ENCODE data around the gene LYSMD2.
A peak's percentile ranks its signal among the peaks of the same experiment; 100 is the strongest.
"Not testable (repeated sequence)": the region's sequence is repeated elsewhere in the genome, so short reads cannot be mapped to it uniquely, and the experiment has no call there.

The LYSMD2 gene, protein sequence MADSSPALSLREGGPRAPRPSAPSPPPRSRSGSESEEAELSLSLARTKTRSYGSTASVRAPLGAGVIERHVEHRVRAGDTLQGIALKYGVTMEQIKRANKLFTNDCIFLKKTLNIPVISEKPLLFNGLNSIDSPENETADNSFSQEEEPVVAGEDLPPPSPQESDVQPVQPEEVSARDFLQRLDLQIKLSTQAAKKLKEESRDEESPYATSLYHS

DNA sequence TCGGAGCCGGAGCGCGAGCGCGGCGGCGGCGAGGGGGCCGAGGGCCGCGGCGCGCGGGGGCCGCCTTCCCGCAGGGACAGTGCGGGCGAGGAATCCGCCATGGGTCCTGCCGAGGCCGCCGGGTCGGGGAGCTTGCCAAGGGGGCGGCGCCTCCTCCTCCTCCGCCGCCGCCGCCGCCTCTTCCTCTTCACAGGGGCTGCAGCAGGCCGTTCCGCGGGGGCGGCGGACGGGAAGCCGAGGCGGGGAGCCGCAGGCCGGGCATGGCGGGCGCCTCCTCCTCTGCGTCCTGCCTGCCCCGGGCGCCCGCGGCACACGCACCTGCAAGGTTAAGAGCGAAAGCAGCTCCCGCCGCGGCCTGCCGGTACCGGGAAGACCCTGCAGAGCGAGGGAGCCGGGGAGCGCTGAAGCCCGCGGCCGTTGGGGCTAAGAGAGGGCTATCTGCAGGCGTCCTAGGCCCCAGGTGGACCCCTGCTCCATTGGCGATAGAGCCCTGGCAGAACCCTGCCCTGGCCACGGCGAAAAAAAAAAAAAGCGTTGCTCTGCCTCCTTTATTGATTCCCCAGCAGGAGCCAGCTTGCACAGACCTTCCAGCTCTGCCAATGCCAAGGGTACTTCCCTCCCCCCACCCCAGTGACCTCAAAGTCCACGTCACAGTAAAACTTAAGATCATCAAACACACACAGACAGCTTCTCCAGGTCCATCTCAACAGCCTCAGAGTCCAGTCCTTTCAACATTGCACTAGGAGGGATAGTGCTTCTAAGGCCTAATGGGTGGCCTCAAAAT is at the start of gene LYSMD2:
Gene LYSMD2 (minus strand): TSS at position 134 of the 784 bp plus-strand sequence. CDS start 33 bp downstream, at position 101.
- no peak for DNase-seq (ENCODE audit: low read depth, low spot score)
- H3K27ac ChIP-seq, result no peak within 1 kb of the TSS

- not testable (repeated sequence) for DNase-seq (ENCODE audit: low read depth, low spot score)
These were observed 49.7 kb upstream of the LYSMD2 start for GRCh38 chr15:51787130-51787529.

DNA sequence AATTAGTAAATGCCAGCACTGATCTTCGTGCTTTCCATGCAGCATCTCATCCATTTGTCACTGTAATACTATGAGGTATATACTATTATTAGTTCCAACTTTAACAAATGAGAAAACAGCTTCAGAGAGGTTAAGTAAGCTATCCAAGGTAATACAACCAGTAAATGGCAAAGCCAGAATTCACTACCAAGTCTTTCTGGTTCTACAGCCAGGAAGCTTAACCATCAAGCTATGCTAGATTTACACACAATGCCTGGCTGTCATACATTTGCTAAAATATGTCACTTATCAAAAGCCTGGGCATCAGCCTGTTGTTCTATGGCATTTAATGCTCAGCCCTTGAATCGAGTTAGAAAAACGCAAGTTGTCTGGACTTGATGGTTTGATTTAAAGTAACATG is 46.5 kb upstream of the LYSMD2 start:
- H3K27ac ChIP-seq, result no peak overlapping the region
- DNase-seq (ENCODE audit: low read depth, low spot score), result no peak

More at GRCh38 chr15:51787130-51787529, 49.7 kb upstream of the LYSMD2 start:
- H3K27ac ChIP-seq, result not testable (repeated sequence)

- DNase-seq (ENCODE audit: low read depth, low spot score), result no peak
- H3K27ac ChIP-seq, result no peak overlapping the region
These were observed 45.0 kb upstream of the LYSMD2 start for GRCh38 chr15:51782357-51782896.

GRCh38 chr15:51781506-51781905 is 44.1 kb upstream of the LYSMD2 start:
- H3K27ac ChIP-seq, result no peak overlapping the region
- DNase-seq (ENCODE audit: low read depth, low spot score), result no peak

DNA sequence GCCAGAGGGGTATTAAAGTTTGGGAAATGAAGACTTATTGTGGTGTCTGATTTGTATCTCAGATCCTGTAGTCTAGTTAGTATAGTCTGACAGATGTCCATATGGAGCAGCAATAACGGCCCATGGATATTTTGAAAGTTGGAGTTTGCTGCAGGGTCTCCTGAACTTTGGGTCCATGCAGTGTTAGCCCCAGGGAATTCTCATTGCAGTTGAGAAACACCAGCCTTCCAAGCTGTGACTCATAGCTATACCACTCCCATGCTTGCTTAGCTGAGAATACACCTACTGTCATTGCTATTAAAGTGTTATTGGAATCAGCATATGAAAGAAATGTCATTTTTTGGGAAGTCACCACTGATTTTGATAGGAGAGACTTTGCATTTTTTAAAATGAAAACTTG is 43.2 kb upstream of the LYSMD2 start:
- H3K27ac ChIP-seq, result no peak overlapping the region
- DNase-seq (ENCODE audit: low read depth, low spot score), result no peak

DNA sequence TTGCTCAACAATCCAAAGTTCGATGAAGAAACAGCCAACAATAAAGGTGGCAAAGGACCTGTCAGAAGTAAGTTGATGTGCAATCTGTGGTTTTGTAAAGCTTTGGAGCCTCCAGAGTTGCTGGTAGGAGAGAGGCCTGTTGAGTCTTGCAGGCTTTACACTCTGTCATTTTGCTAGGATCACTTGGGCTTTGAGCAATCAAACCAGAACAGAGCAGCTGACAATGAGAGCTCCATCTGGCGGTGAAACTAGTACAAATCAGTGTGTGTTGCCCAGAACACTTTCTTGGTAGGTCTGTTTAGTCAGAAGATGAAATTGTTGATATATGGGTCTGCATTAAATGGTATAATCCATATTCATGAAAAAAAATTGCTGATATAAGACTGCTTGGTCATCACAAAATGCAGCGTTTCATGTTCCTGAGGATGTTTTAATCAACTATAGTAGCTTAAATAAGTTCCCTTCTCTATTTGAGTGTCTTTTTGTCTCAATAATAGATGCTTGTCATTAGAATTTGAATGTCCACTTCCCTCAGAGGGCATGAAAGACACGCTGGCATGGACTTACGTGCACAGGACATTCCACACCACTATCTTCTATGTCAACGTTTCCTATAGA is 39.6 kb upstream of the LYSMD2 start:
- DNase-seq (ENCODE audit: low read depth, low spot score), result peak; percentile 87
- H3K27ac ChIP-seq, result peak overlapping the region; percentile 36

GRCh38 chr15:51775967-51776816 is 38.7 kb upstream of the LYSMD2 start:
- peak overlapping the region; percentile 36 for H3K27ac ChIP-seq
- no peak for DNase-seq (ENCODE audit: low read depth, low spot score)

- no peak for DNase-seq (ENCODE audit: low read depth, low spot score)
- H3K27ac ChIP-seq, result no peak overlapping the region
These were observed 37.5 kb upstream of the LYSMD2 start for GRCh38 chr15:51774916-51775315.

GRCh38 chr15:51771773-51772172 is 34.3 kb upstream of the LYSMD2 start:
- DNase-seq (ENCODE audit: low read depth, low spot score), result no peak
- no peak overlapping the region for H3K27ac ChIP-seq

GRCh38 chr15:51770902-51771301 is 33.4 kb upstream of the LYSMD2 start:
- no peak overlapping the region for H3K27ac ChIP-seq
- DNase-seq (ENCODE audit: low read depth, low spot score), result no peak

DNA sequence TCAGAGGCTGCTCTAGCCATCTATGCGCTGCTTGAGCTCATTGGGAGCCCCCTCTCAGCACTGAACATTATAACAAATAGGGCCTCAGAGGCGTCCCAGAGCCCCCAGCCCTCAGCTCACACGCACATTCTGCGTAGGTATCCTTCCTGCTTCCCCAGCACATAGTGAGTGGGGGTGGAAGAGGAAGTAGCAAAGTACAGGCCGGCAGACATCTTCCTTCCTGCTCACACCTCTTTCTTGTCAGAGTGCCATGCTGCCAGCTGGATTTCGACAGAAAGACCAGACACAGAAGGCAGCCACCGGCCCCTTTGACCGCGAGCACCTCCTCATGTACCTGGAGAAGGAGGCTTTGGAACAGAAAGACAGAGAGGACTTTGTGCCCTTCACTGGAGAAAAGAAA is 30.6 kb upstream of the LYSMD2 start:
- no peak for DNase-seq (ENCODE audit: low read depth, low spot score)

DNA sequence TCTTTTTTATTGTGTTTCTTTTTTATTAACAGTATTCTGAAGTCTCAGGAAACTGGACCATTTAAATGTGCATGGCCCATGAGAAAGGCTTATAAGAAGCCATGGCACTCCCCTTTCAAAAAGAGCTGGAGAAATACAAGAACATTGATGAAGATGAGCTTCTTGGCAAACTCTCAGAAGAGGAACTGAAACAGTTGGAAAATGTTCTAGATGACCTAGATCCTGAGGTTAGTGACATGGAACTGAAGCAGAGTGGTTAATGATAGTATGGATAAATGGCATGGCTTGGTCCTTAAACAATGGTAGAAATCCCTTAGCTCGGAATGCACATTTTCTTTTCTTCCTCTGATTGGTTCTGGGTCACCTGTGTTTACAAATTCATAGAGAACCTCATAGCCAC is 28.9 kb upstream of the LYSMD2 start:
- H3K27ac ChIP-seq, result no peak overlapping the region
- no peak for DNase-seq (ENCODE audit: low read depth, low spot score)

More for the DNA sequence above, 30.6 kb upstream of the LYSMD2 start:
- no peak overlapping the region for H3K27ac ChIP-seq

- no peak for DNase-seq (ENCODE audit: low read depth, low spot score)
- no peak overlapping the region for H3K27ac ChIP-seq
These were observed 28.3 kb upstream of the LYSMD2 start for GRCh38 chr15:51765751-51766150.

DNA sequence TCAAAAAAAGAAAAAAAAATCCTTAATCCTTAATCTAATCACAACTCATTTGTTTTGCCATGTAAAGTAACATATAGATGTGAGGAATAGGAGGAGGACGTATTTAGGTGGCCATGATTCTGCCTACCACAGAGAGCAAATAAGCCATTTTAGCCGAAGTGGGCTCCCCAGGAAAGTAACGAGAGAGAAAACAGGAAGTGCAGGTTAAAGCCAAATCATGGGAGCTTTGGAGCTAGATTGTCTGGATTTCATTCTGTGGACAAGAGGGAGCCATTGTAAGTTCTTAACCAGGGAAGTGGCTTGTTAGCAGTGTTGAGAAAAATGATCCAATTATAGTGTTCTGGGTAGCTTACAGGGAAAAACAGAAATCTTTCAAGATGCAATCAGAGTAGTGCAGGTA is 23.4 kb upstream of the LYSMD2 start:
- no peak overlapping the region for H3K27ac ChIP-seq
- DNase-seq (ENCODE audit: low read depth, low spot score), result no peak

DNA sequence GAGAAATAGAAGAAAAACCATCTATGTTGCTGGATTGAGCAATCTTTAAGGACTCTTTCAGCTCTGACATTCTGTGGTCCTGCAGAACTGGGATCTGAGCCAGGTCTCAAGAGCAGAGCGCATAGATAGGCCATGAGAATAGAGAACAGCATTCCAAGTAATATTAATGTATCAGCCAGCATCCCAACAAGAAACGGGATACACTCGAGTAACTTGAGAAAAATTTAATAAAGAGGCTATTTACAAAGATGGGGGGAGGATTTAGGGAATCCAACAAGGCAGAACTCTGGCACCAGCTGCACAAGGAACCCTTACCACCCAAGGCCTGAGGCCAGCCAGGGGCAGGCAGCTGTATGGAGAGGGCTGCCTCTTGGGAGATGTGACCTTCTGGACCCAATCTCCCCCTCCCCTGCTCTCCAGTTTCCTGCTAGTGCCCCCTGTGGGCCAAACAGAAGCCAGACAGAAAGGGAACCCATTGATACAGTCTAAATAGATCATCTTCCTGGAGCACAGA is 22.2 kb upstream of the LYSMD2 start:
- no peak for DNase-seq (ENCODE audit: low read depth, low spot score)

DNA sequence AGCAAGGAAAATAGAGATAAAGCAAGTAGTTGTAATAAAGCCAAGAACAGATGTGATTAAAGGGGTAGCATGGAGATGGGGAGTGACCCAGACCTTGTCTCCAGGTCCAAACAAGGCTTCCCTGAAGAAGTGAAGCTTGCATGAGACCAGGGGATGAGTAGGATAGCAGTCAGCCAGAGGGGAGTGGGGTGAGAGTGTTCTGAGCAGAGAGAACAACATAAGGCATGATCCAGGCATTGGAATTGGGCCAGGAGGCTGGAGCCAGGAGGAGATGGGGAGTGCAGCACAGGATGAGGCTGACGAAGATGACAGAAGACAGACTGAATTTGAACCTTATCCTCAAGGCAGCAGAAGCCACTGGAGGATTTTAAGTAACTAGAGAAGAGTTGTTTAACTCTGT is 21.2 kb upstream of the LYSMD2 start:
- DNase-seq (ENCODE audit: low read depth, low spot score), result no peak
- H3K27ac ChIP-seq, result no peak overlapping the region

More for the DNA sequence above, 22.2 kb upstream of the LYSMD2 start:
- H3K27ac ChIP-seq, result no peak overlapping the region

GRCh38 chr15:51757450-51757849 is 20.0 kb upstream of the LYSMD2 start:
- no peak for DNase-seq (ENCODE audit: low read depth, low spot score)

DNA sequence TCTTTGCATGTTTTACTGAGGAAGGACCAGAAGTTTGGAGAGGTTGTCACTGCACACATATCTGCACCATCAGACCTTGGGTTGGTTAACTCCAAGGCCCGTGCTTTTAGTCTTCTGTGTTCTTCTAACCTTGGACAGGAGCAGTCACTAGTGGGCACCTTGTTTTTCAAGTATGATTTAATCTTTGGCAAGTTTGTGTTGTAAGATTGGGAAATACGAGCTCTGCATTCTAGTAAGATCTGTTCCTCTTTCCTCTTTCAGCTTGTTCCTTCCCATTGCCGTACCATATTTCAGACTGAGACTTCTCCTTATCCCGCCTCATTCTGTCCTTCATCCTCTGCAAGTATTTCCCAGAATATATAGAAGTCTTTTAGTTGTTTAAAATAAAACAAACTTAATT is 19.0 kb upstream of the LYSMD2 start:
- H3K27ac ChIP-seq, result no peak overlapping the region
- no peak for DNase-seq (ENCODE audit: low read depth, low spot score)

More at GRCh38 chr15:51757450-51757849, 20.0 kb upstream of the LYSMD2 start:
- H3K27ac ChIP-seq, result no peak overlapping the region

DNA sequence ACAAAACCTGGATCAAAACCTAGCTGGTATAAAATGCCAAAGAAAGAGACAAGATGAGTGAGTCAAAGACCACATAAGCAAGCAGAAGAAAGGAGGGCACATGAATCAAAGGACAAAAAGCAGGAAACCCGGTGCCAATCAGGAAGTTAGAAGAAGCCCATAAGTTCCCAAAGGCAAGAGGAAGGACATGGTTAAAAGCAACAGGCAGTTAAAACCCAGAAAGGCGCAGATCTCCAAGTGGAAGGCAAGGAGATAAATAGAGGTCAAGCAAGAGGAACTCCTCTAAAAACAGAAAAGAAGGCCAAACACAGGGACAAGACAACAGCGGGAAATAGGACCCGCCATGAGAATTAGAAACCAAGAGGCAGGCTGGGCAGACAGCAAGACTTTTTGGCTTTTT is 18.3 kb upstream of the LYSMD2 start:
- DNase-seq (ENCODE audit: low read depth, low spot score), result no peak
- no peak overlapping the region for H3K27ac ChIP-seq
